ENCODE data around the gene SEMA3E.
"Not testable (repeated sequence)": the region's sequence is repeated elsewhere in the genome, so short reads cannot be mapped to it uniquely, and the experiment has no call there.

Gene SEMA3E

DNA sequence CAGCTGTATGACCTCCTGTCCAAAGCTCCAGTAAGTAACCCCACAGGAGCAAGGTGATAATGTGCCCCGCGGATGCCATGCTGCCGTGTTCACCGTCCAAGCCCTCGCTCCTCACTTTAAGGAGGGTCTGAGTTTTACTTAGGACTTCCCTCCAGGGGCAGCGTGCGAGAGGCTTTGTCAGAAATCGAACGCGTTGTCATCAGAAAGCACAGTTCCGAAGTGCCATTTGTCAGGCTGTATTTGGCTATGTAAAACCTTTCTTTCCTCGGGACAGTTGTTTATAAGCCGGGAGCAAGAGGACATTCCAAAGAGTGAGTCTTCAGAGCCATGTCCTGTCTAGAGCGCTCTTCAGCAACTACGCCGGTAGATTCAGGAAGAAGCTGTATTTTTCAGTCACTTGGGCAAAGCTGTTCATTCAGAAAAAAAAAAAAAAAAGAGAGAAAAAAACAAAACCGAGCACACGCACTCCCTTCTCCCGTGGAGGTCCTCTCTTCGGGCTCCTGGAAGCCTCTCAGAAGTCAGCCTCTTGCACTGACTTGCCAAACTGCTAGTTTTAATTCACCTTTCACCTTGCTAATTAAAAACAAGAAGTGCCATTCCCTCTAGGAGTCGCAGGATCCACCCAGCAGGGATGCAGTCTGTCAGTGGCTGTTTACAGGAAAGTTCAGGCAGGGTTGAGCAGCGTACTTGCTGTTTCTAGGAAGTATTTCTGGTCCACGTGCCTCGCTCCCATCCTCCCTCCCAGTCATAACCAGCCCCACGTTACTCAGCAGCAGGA, at the start of gene SEMA3E:
Gene SEMA3E, minus strand, starts transcription at position 676 of the 778 bp plus-strand sequence.
- no peak for DNase-seq (ENCODE audit: low read depth)

DNA sequence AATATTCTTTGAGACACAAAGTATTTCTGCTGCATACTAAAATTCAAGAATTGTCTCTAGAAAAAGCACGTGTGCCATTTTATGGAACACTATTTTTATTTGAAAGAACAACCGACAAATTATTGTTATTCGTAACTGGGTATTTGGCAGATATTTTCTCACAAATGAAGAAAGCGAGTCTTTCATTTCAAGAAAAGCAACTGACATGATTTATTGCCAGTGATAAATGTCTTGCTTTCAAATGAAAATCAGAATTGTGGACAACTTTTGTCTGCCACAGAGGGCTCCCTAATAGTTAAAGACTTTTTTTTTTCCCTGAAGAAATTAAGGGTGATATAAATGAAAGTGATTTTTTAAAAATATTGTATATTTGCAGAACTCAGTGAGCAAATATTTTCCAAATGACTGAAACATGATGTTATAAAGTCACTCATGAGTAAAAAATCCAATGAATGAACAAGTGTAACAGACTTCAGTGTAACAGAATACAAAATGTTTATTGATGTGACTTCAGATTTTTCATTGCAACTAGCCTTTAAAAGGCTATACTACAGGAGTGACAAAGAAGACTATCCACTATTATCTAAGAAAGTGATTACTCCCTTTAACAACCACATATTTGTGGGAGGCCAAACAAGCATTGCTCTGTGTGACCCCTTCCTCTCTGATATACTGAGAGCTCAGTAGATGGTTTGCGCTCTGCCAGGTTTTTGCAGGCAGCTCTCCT, 49.0 kb upstream of the SEMA3E start:
- no peak for DNase-seq (ENCODE audit: low read depth)

DNA sequence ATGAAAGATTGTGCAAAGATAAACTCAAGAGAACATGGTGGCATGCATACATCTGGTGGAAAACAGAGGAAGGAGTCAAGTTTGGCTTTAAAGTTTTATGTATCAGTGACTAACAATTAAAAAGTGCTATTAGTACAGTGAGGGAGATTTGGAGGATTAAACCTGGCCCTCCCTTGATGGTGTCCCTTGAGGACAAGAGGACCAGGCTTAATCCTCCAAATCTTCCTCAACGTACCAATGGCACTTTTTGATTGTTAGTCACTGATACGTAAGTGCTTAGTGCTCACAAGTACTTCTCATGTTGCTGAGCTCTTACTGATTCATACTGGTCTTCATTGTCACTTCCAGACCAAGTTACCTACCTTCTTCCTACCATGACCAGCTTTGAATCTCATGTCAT, 47.2 kb upstream of the SEMA3E start:
- DNase-seq (ENCODE audit: low read depth), result no peak

DNA sequence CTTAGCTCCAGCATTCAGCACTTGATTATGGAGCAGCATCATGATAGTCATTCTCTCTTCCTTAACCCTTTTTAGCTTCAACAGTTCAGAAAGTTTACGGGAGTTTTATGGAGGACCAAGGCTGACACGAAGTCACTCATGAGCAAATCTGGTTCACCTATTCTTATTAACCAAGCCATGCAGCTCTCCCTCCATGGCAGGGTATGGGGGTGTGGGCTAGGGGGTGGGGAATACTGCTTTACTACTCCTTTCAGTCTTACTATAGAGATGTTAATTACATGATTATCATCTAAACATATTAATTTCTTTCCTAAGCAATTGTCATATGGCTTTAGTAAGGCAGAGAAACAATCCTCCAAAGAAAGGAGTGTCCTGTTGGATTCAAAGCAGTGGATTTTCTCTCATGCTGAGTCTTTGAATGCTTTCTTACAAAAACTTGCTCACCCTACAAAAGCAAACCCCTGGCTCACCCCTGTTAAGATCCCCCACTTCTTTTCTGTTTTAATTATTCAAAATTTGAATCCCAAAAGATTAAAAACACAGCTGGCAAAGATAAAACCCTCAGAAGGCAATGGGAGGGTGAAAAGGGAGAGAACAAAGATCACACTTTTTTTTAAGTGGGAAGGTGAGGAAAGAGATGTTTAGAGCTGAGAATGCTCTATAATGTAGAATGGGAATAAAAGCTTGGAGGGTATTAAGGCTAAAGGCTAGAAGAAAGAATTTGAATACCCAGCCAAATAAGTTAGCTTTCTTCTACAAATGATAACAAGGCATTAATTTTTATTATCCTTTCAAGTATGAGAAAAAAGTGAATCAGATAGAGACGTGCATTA, 46.4 kb upstream of the SEMA3E start:
- DNase-seq (ENCODE audit: low read depth), result no peak

DNA sequence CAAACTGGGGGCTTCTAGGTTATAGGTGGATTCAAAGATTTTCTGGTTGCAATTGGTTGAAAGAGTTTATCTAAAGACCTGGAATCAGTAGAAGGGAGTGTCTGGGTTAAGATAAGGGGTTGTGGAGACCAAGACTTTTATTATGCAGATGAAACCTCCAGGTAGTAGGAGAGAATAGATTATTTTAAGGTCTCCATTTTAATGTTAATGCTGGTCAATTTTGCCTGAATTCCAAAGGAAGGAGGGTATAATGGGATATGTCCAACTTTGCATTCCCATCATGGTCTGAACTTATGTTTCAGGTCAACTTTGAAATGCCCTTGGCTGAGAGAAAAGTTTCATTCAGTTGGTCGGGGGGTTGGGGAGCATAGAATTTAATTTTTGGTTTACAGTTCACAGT, 44.3 kb upstream of the SEMA3E start:
- no peak for DNase-seq (ENCODE audit: low read depth)

DNA sequence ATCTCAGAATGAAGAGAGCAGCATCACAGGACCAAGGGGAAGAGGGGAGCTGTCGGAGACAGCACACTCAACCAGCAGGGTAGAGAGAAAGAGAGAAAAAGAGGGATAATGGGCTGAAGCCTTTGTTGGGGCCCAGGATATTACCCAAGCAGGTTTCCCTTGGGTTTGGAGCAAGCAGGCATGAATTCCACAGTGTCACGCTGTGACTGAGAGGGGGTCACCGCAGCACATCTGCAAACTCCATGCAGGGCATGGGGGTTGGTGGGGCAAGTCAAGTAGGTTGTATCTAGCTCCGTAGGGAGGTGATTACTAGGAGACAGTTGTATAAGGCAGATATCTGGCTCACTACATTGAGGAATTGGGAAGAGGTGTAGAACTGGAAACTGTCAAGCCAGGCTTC, 42.2 kb upstream of the SEMA3E start:
- no peak for DNase-seq (ENCODE audit: low read depth)

DNA sequence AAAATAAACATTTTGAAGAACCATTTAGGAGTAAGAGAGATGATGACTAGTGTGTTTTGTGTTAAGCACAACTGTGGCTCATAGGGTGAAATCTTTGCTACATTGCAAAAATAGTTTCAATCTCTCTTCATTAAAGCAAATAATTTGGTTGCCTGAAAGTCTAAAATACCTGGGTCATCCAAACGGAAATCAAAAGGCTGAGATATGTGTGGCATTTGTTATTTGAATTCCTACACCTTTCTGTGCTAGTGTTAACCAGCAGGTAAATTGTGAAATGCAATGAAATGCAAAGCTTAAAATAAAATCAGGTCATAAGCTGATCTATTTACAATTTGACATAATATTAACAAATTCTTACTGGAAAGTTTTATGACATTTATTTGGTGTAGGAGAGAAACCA, 40.9 kb upstream of the SEMA3E start:
- DNase-seq (ENCODE audit: low read depth), result no peak

DNA sequence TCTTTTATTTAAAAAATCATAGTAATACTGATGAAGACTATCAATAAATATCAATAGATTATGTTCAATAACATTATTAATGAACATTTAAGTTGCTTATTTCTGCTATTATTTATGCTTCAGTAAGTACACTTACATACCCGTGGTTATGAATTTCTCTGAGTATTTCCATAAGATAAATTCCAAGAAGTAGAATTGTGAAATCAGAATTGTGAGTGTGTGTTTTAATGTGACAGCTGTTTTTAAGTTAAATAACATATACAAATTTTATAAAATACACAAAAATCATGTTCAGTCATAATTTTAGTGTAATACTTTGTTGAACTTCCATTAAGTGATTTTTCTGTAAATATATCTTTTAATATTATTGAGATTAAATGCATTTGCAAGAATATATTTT, 37.5 kb upstream of the SEMA3E start:
- no peak for DNase-seq (ENCODE audit: low read depth)

DNA sequence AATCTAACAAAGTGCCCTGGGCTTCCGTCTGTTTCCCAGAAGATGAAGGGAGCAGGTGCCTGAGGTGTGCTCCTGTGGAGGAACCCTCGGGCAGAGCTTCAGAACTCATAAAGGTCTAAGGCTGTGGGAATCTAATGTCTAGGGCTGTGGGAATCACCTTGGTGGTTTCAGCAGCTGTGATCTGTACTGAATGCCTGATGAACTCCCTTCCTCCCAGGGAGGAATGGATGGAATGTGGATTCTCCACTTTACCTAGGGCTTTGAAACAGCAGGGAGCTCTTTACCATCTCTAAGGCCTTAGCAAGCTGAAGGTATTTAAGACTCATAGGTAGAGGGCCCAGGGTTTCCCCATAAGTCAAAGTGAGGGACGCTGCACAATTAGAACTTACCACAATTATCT, 36.0 kb upstream of the SEMA3E start:
- no peak for DNase-seq (ENCODE audit: low read depth)

DNA sequence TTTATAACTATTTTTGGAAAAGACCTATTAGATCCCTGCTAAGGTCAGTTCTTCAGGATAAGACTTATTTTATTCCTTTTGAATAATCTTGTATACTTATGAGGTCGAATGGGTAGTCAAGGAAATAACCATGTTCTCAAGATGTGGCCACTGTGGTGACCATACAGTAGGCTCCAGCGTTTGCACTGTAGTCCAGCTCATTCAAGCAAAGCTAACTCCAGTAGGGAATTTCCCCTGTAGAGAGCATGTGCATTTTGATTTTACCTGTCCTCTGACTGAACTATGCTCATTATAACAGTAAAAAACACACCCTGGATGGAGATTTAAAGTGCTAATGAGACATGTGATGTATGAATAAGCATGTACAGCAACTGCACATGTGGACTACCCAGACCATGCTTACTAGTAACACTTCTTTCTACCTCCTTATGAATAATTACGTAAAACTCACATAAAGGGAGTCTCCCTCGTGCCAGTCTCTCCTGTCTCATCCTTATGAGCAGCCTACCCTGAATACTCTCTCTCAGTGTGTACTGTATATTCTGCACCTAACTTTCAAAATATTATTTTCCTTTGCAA, 32.4 kb upstream of the SEMA3E start:
- DNase-seq (ENCODE audit: low read depth), result no peak

DNA sequence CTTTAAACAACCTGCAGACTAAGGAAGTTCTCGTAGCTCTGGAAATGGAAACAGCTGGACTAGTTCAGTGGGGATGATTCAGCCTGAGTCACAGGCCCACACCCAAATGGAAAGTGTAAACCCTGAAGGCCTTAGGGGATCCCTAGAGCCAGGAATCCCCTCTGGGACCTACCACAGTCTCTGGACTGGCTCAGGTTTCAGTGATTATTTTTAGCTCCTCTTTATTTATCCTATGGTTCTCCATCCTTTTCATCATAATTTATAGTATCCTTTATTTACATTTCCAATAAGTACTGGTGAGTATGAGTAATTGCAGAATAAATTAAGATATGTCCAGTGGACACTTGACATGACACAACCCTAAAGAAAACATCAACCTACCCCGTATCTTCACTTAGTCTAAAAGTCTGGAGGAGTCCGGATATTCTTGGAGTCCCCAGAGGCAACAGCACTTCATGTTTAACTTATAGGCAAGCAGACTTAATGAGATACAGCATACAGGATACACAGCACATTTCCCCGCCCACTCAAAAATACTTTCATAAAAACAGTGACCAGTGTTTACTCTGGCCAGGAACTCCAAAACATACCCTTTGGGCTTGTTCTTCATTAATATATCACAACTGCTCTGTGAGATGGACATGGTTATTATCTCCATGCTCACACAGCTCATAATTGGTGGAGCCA, 28.4 kb upstream of the SEMA3E start:
- DNase-seq (ENCODE audit: low read depth), result no peak

DNA sequence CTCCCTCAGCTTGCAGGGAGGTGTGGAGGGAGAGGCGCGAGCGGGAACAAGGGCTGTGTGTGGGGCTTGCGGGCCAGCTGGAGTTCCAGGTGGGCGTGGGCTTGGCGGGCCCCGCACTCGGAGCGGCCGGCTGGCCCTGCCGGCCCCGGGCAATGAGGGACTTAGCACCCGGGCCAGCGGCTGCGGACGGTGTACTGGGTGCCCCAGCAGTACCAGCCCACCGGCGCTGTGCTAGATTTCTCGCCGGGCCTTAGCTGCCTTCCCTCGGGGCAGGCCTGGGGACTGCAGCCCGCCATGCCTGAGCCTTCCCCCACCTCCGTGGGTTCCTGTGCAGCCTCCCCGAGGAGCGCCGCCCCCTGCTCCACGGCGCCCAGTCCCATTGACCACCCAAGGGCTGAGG, 24.4 kb upstream of the SEMA3E start:
- not testable (repeated sequence) for DNase-seq (ENCODE audit: low read depth)

DNA sequence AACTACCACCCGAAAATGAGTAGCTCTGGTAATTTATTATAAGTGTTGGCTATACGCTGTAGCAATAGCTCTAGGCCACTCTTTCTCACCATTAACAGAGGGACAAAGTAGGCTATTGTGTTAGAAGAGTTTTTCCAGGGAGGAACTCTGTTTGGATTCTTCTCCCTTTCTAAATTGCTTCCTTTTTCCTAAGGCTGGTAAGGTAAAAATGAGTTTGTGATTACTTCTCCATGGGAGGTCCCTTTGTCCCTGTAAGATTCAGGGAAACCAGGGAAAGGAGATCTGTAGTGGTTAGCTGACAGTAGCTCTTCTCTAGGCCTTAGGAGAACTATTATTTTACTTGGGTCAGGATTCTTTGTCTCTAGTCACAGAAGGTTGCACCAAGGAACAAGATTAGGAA, 23.2 kb upstream of the SEMA3E start:
- no peak for DNase-seq (ENCODE audit: low read depth)

DNA sequence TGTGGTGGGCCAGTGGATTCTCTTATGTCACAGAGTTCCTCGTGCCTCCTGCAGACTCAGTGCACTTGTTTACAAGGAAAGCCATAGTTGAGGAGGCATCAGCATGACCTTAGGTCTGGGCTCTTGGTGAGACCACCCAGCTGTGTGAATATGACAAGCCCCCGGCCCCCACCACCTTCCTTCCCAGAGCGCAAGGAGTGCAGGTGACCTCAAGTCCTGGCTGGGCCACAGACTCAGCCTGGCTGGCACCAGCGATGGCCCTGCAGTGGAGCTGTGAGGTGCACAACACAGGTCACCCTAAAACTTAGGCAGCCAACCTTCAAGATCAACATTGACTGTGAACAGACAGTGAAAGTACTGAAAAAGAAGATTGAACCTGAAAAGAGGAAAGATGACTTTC, 14.2 kb upstream of the SEMA3E start:
- DNase-seq (ENCODE audit: low read depth), result no peak

DNA sequence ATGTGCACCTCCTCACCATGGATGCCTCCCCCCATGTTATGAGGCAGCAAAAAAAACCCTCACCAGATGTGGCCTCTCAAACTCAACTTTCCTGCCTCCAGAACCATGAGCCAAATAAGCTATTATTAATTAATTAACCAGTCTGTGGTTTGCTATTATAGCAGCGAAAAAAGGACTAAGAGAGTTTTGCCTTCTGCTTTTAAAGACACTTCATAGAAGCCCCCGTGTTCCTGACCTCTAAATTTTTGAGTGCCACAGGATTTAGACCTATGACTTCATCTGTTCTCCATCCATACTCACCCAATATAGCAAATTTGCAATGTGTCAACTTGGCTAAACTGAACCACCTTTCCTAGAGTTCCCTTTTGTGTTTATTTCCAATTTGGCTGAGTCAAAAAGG, 9.2 kb upstream of the SEMA3E start:
- DNase-seq (ENCODE audit: low read depth), result no peak

DNA sequence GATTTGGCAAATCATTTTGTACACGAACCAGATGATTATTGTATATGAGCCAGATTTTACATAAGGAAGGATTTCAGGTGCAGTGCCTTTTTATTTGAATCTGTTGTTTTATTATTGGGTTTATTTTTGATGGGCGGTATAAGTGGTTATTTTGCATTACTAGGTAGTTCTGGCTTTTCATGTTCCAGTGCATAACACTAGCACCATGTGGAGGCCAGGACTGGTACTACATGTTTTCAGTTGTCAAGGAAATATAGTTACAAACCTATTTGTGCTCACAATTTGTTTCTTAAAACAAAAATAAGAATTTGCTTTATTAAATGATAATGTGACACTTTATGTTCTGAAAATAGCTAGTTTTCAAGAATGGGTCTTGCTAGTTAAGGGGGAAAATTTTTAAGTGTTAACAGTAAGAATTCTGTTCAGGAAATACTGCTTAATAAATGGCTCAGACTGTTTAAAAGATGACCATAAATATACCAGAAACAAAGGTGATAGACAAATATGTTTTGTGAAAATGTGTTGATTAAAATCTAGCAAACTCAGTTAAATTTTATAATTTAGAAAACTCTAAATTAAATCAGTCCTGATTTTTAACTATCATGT, 7.1 kb upstream of the SEMA3E start:
- DNase-seq (ENCODE audit: low read depth), result no peak

DNA sequence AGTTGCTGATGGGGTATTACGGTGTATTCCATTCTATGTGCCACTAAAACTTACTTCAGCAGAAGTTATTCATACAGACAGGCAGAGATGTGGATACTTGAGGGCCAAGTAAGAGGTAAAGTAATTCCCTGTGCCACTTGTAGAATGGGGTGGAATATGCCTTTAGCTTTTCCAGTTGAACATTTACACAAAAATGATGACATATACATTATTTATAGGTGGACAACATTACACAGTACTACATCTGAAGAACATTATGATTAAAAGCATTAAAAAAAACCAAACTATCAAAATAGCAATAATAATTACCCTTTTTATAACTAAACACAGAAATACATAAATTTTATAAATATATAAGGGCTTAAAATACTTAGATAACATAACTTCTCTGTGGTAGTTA, 3.5 kb upstream of the SEMA3E start:
- no peak for DNase-seq (ENCODE audit: low read depth)

DNA sequence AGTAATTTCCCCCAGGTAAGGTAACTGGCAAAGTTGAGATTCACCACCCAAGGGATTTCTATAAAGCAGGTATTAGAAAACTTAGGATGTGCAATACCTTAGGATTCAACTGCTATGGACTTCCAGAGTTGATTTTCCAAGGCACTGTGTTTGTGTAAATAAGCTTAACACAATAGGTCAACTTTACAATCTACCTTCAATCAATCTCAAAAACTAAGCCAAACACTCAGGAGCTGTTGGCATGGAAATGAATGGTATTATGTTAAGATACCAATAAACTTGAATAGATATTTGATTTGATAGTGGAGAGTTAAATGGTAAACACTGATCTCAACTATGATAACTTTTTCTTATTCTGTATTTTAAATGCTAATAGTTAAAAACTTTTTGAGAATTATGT, 762 bp upstream of the SEMA3E start:
- DNase-seq (ENCODE audit: low read depth), result no peak

DNA sequence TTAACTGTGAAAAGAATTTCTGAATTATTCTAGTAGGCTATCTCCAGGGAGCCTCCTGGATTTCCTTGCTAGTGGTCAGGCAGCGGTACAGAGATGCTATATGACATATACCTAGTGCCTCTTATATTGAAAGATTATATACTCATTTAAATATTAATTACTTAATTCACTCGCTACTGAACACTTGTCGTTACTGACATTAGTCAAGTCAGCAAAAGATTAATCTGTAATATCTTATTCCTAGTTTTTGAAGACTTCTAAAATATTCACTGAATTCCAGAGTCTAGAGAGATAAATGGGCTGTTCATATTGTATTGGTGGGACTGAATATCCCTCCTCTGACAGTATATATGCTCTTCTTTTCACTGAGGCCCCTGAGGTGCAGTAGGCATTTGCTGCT, 2.9 kb downstream of the SEMA3E start:
- no peak for DNase-seq (ENCODE audit: low read depth)

DNA sequence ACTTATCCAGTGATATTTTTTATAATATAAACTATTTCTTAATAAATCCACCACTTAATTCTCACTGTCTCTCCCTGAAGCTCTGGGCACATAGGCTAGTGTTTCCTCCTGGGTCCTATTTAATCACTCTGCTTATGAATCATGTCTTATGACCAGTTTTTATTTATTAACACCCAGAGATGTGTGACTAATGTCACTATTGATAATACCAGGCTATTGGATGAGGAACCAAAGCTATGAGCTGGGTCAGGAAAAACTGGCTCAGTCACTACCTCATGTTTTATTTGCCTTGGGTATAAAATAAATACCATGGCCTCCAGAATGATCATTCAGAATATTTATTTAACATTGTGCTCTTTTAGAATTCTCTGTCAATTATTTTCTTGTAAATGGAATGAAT, 5.2 kb downstream of the SEMA3E start:
- DNase-seq (ENCODE audit: low read depth), result no peak

DNA sequence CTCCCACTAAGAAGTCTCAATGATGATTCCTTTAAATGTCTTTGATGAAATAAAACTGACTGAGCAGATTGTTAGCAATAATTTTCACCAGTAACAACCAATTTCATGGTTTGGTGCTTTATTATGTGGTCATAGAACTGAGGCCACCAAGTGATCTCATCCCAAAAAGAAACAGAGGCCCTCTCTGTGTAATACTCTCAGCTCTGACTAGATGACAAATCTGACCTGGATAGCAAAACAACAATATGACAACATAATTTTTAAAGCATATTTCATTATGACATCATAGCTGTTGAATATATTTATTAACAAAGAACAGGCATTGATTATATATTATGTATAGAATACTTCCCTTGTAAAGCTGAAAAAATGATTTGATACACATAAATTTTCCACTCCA, 5.9 kb downstream of the SEMA3E start:
- DNase-seq (ENCODE audit: low read depth), result no peak

Data from stimulated activated CD8-positive, alpha-beta memory T cell treated with anti-CD3 and anti-CD28 coated beads, Interleukin-7, amount 100 ng/mL, for 24 hours (primary cell).